ENCODE results near the gene AURKB.
"Not testable (repeated sequence)": the region's sequence is repeated elsewhere in the genome, so short reads cannot be mapped to it uniquely, and the experiment has no call there.

AURKB gene

GRCh38 chr17:8225813-8226535 is 15.6 kb upstream of the AURKB start:
- in situ Hi-C loops (cut with MboI; ENCODE audit: low sequenced_read_pairs) = no loop called here

- in situ Hi-C loops (cut with MboI; ENCODE audit: low sequenced_read_pairs) = no loop called here
Observed at GRCh38 chr17:8224891-8225812, 14.8 kb upstream of the AURKB start.

DNA sequence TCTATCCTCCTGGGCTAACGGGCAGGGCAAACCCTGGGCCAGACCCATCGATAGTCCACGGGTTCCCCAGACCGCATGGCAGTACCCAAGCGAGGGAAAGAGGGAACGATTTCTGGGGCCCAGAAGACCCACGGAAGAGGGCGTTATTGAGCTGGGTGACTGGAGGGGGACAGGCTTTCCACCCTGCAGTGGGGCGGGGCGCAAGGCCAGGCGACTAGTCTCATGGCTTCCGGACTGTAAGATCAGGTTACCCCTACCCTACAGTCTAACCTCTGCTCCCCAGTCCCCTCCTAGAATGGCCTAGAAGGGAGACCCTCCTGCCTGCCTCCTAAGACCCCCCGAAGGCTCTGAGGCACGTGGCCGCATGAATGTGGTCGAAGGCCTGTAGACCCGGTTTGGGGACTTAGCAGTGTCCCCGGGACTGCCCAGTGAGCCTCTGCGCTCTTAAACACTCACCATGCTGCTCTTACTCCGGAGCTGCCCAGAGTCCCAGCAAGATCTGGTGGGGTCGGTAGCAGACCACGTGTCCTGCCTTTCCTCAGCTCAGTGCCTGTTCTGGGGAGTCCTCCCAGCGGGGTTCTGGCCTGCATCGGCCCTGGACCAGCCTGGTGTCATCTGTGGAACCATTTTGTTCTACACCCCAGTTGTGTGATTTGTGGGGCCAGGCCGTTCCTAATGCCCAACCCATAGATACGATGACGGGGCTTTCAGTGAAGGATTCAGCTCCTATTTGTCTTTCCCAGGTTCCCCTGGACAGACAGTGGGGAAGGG is 13.2 kb upstream of the AURKB start:
- in situ Hi-C loops (cut with MboI; ENCODE audit: low sequenced_read_pairs) = no loop called here

GRCh38 chr17:8222630-8223355 is 12.4 kb upstream of the AURKB start:
- in situ Hi-C loops (cut with MboI; ENCODE audit: low sequenced_read_pairs) = no loop called here

- in situ Hi-C loops (cut with MboI; ENCODE audit: low sequenced_read_pairs) = no loop called here
Observed at GRCh38 chr17:8222380-8222629, 11.9 kb upstream of the AURKB start.

DNA sequence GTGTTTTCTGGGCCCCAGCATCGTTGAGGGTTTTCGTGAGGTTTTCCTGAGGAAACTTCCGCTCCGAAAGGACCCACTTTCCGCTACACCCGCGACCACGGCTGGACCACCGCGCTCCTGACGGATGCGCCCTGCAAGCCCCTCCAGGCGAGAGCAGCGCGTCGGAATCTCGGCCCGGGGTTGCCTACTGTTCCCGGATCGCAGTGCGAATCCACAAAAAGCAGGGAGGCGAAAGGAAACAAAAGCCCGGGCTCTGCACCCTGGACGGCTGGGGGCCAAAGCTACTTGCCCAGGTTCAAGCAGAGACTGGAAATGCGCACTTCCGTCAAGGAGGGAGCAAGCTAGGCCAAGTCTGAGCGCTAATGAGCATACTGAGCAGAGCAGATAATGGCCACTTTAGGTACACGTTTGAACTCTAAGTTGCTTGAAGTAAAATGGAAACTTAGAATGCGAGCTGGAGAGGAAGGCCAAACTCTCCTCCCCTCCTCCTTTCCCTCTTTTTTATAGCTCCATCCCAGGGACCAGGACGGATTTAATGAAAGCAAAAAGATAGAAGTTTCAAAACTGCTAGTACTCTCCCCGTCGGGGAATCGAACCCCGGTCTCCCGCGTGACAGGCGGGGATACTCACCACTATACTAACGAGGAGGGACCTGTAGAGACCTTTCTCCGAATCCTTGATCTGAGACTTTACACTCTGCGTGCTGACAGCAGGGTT is 11.4 kb upstream of the AURKB start:
- in situ Hi-C loops (cut with MboI; ENCODE audit: low sequenced_read_pairs) = no loop called here

DNA sequence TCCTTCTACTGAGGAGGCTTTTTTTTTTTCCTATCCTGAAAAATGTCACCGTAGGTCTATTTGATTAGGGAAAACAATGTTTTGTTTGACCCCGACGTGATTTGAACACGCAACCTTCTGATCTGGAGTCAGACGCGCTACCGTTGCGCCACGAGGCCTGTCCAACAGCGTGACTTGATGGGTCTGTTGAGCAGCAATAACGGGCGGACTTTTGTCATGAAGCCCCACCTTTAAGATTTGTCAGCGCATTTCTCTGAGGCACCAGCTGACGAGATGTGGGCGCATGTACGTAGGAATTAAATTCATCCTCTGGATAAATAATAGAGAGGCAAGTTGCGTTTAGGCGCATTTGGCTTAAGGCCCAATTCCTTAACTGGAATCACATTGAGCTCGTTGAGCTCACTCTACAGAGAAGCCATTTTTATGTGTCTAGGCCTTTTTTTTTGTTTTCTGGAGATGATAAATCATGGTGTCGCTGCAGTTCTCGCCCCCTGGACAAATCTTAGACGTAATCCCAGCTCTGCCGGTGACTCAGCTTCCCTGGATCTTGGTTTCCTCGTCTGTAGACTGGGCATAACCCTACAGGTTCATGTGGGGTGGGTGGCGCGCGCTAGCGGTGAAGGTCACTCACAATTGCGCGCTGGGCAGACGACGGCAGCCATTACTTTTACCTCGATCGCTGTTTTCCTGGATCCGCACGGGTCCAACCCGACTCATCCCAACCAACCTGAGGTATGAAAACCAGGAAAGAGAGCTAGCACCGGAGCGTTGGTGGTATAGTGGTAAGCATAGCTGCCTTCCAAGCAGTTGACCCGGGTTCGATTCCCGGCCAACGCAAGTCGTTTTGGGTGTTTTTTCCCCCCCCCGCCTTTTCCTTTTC is 10.6 kb upstream of the AURKB start:
- in situ Hi-C loops (cut with MboI; ENCODE audit: low sequenced_read_pairs) = no loop called here

GRCh38 chr17:8214000-8214399 is 3.6 kb upstream of the AURKB start:
- in situ Hi-C loops (cut with MboI; ENCODE audit: low sequenced_read_pairs) = not testable (repeated sequence)

GRCh38 chr17:8212312-8213180 is 2.2 kb upstream of the AURKB start:
- in situ Hi-C loops (cut with MboI; ENCODE audit: low sequenced_read_pairs) = no loop called here

DNA sequence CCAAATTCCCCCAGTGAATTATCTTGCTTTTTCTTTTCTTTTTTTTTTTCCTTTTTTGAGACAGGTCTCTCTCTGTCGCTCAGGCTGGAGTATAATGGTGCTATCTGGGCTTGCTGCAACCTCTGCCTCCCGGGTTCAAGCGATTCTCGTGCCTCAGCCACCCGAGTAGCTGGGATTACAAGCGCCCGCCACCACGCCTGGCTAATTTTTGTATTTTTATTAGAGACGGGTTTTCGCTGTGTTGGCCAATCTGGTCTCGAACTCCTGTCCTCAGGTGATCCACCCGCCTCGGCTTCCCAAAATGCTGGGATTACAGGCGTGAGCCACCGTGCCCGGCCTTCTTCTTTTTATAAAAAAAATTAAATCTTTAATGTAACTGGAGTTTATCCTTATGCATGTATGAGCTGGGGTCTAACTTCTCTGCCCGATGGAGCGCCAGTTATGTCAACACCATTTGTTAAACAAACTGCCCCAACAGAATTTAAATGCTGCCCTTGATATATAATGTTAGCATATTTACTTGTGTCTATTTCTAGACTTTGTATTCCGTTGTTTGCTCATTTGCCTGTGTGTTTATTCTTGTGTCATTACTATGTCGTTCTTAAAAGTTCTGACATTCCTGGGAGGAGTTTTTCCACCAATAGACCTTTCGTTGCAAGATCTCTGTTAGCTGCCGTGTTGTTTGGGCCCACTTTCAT is 535 bp upstream of the AURKB start:
- in situ Hi-C loops (cut with MboI; ENCODE audit: low sequenced_read_pairs) = no loop called here

GRCh38 chr17:8206536-8206935 is 3.8 kb downstream of the AURKB start:
- in situ Hi-C loops (cut with MboI; ENCODE audit: low sequenced_read_pairs) = no loop called here

GRCh38 chr17:8204761-8205555 is 5.4 kb downstream of the AURKB start:
- in situ Hi-C loops (cut with MboI; ENCODE audit: low sequenced_read_pairs) = no loop called here

DNA sequence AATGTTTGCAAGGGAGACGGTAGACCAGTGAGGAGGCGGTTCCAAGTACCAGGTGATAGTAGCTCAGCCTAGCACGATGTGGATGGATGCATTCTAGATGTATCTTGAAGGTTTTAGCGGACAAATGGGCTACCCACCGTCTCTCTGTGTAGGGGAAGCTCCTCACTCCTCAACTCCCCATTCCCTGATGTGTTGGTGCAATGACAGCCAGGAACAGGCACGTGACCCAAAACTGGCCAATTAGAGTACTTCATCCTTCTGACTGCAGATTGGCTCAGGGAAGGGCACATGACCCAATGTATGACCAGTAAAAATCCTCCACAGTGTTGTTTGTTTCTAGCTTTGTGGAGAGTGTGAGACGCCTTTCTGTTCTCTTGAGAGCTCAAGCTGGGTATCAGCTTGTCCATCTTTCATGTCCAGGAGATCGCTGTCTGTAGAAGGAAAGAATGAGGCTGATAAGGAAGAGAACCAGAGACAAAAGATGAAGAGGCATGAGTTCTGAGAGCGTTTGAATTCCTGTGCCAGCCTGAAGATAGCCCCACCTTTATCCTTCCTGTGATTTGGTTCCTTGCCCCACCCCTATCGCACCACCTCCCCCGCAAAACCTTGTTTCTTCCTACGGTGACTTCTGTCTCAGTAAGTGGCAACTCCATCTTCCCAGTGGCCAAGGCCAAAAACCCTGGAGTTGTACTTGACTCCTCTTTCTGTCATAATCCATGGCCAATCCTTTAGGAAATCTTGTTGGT is 18.1 kb downstream of the AURKB start:
- in situ Hi-C loops (cut with MboI; ENCODE audit: low sequenced_read_pairs) = no loop called here

- in situ Hi-C loops (cut with MboI; ENCODE audit: low sequenced_read_pairs) = no loop called here
Observed at GRCh38 chr17:8190506-8190905, 19.9 kb downstream of the AURKB start.

DNA sequence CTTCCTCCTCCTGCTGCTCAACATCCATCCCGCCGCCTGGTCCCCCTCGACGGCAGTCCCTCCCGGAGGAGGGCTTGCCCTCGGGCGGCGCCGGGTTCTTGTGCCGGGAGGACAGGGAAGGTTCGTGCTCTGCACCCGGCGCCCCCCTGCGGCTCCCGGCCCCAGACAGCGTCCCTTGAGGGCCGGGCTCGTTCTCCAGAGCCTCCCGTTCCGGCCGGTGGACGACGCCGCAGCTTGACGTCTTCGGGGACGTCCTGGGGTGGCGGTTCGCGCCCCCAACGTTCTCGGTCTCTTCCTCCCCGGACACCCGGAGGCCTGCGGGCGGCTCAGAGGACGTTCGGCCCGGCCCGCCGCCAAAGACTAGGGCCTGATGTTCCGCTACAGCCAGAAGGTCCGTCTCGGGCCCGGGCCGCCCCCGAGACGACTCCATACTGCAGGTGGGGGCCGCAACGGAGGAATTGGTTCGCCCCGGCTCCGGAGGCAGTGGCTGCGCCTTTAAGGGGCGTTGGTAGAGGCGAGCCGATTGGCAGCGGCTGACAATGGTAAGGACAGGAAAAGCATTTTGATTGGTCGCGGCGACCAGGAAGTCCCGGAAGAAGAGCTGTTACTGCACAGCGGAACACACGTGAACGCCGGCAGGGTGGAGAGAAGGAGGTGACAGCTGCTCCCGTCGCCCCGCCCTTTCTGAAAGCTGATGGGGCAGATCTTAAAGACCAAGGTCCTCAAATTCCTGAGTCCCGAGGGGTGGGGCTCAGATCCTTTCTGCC is 20.5 kb downstream of the AURKB start, which contains the start of gene BORCS6:
Gene BORCS6 (minus strand): TSS at position 470 of the 767 bp plus-strand sequence. CDS start 40 bp downstream, at position 430.
- in situ Hi-C loops (cut with MboI; ENCODE audit: low sequenced_read_pairs) = no loop called here
